Hepatocyte (in vitro differentiated cells): Measurements from ENCODE around the gene TAF15. TPM values are rescaled to one million over a fixed set of nuclear protein-coding genes. Genes with fewer than 3 reads are reported as not detected.
A peak's percentile ranks its signal among the peaks of the same experiment; 100 is the strongest.

ENCODE experiments used
- DNase-seq: peaks from one replicate; pipeline ENCODE4 v3.0.0-alpha.2; 2016; ENCODE audit warnings: low spot score
- H2AFZ ChIP-seq: fragments of 200-600 bp; sonication (generic); 2 replicates; pipeline ENCODE4 v1.6.0; 2016; ENCODE audit warnings: antibody characterized with exemption, mild to moderate bottlenecking
- H3K27ac ChIP-seq: fragments of 200-600 bp; sonication (generic); 2 replicates; pipeline ENCODE4 v1.5.1; 2016; ENCODE audit warnings: mild to moderate bottlenecking
- H3K27me3 ChIP-seq: fragments of 200-600 bp; sonication (generic); 2 replicates; pipeline ENCODE4 v1.6.1; 2016
- H3K36me3 ChIP-seq: fragments of 200-600 bp; sonication (generic); replicated peaks from 2 replicates; pipeline ENCODE4 v1.5.1; 2016; ENCODE audit warnings: low read depth; ENCODE audit not compliant: insufficient read depth
- H3K4me1 ChIP-seq: fragments of 200-600 bp; sonication (generic); 2 replicates; pipeline ENCODE4 v1.5.1; 2016; ENCODE audit warnings: mild to moderate bottlenecking, moderate library complexity; ENCODE audit not compliant: insufficient read depth
- H3K4me2 ChIP-seq: fragments of 200-600 bp; sonication (generic); 2 replicates; pipeline ENCODE4 v1.6.0; 2016
- H3K4me3 ChIP-seq: fragments of 200-600 bp; sonication (generic); 2 replicates; pipeline ENCODE4 v1.5.1; 2016; ENCODE audit warnings: mild to moderate bottlenecking
- H3K79me2 ChIP-seq: fragments of 200-600 bp; sonication (generic); 2 replicates; pipeline ENCODE4 v1.6.0; 2017; ENCODE audit warnings: mild to moderate bottlenecking
- H3K9me2 ChIP-seq: fragments of 200-600 bp; sonication (generic); replicated peaks from 2 replicates; pipeline ENCODE4 v1.6.0; 2017; ENCODE audit warnings: mild to moderate bottlenecking; ENCODE audit not compliant: insufficient read depth
- H3K9me3 ChIP-seq: fragments of 200-600 bp; sonication (generic); 2 replicates; pipeline ENCODE4 v1.5.1; 2016; ENCODE audit warnings: low read depth, mild to moderate bottlenecking
- H4K20me1 ChIP-seq: fragments of 200-600 bp; sonication (generic); 2 replicates; pipeline ENCODE4 v1.6.0; 2016; ENCODE audit warnings: mild to moderate bottlenecking; ENCODE audit not compliant: insufficient read depth, poor library complexity, severe bottlenecking
- CTCF ChIP-seq: fragments of 200-600 bp; sonication (generic); IDR thresholded peaks from 2 replicates; pipeline ENCODE4 v1.5.1; 2016; ENCODE audit warnings: antibody characterized with exemption, mild to moderate bottlenecking; ENCODE audit not compliant: poor library complexity
- EZH2 ChIP-seq: fragments of 200-600 bp; sonication (generic); IDR thresholded peaks from 2 replicates; pipeline ENCODE4 v1.6.1; 2016; ENCODE audit warnings: antibody characterized with exemption, mild to moderate bottlenecking, borderline replicate concordance
- EZH2phosphoT487 ChIP-seq: fragments of 200-600 bp; sonication (generic); IDR thresholded peaks from one replicate; pipeline ENCODE4 v1.6.1; 2018; ENCODE audit warnings: antibody characterized with exemption, mild to moderate bottlenecking, low read depth, moderate library complexity; ENCODE audit not compliant: unreplicated experiment, severe bottlenecking
- WGBS: methylation state at CpG from one replicate; pipeline ENCODE4 v1.1.6; 2016; ENCODE audit warnings: low lambda C conversion rate; ENCODE audit errors: missing lambda C conversion rate; 5-methylcytosine and 5-hydroxymethylcytosine counted together
- polyA plus RNA-seq: library from polyadenylated mRNA; unstranded; fragments of >200 nt; fragmentation: Nextera tagmentation; extraction: Ambion mirVana; gene quantifications from 2 replicates; pipeline ENCODE4 v1.2.1, GENCODE V29; 2016
- total RNA-seq: library from RNA; depleted of rRNA; stranded (reverse); fragments of >200 nt; gene quantifications from 2 replicates; pipeline ENCODE4 v1.2.3, GENCODE V29; 2014

TAF15 gene
- total and polyA plus RNA-seq, 2 experiments from 2014 or later = 15.7 to 36.1 TPM

GRCh38 chr17:35821308-35821707 is 12.0 kb downstream of the TAF15 start:
- H3K4me3 ChIP-seq = no peak overlapping the region
- peaks cover 42% of the 10 kb centered on the region for H4K20me1 ChIP-seq
- TF ChIP-seq EZH2phosphoT487 (no peak), EZH2 (no peak), CTCF (no peak)
- no peaks in the 10 kb centered on the region for H3K9me2 ChIP-seq
- DNase-seq = no peak
- H3K36me3 ChIP-seq = peaks cover 11% of the 10 kb centered on the region
- no peaks in the 10 kb centered on the region for H3K27me3 ChIP-seq
- no peak overlapping the region for H2AFZ ChIP-seq
- H3K4me1 ChIP-seq = peaks cover 12% of the 10 kb centered on the region
- H3K79me2 ChIP-seq = peaks cover 69% of the 10 kb centered on the region
- 97% methylated on average over 2 of the region's 2 CpGs for WGBS
- no peak overlapping the region for H3K27ac ChIP-seq
- H3K9me3 ChIP-seq = no peaks in the 10 kb centered on the region
- H3K4me2 ChIP-seq = no peak overlapping the region

DNA sequence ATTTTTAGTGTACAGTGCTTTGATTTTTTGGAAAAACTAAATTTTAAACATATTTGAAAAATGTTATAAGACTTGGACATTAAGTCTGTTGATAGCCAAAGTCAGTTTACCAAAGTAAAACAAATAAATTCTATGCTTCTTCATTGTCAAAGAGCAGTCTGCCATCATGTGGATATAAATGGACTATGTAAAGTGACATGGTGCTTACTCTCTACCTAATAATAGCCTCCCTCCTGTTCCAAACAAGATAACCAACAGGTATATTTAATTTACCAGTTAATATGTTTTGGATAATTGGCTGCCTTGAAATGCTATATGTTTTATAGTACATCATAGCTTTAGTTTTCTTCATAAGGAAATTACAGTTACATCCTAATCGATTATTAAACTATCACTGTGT is 15.9 kb downstream of the TAF15 start:
- Histone ChIP-seq H3K79me2 (peaks cover 42% of the 10 kb centered on the region), H3K4me3 (no peak overlapping the region), H3K27me3 (no peaks in the 10 kb centered on the region), H3K27ac (no peak overlapping the region), H3K4me1 (no peaks in the 10 kb centered on the region), H4K20me1 (peaks cover 5% of the 10 kb centered on the region), H2AFZ (no peak overlapping the region), H3K36me3 (peaks cover 11% of the 10 kb centered on the region), H3K9me3 (no peaks in the 10 kb centered on the region), H3K4me2 (no peak overlapping the region), H3K9me2 (no peaks in the 10 kb centered on the region)
- no peak for TF ChIP-seq EZH2
- no peak for TF ChIP-seq CTCF
- no peak for TF ChIP-seq EZH2phosphoT487
- WGBS = 100% methylated on average over 1 of the region's 1 CpG
- DNase-seq = no peak

- H3K4me3 ChIP-seq = no peak overlapping the region
- H3K9me3 ChIP-seq = no peaks in the 10 kb centered on the region
- H3K9me2 ChIP-seq = no peaks in the 10 kb centered on the region
- TF ChIP-seq EZH2phosphoT487 (no peak), EZH2 (no peak), CTCF (no peak)
- no peak for DNase-seq
- no peak overlapping the region for H3K4me2 ChIP-seq
- no peaks in the 10 kb centered on the region for H3K4me1 ChIP-seq
- 81% methylated on average over 3 of the region's 3 CpGs for WGBS
- H2AFZ ChIP-seq = no peak overlapping the region
- H4K20me1 ChIP-seq = no peaks in the 10 kb centered on the region
- H3K36me3 ChIP-seq = peaks cover 7% of the 10 kb centered on the region
- peak overlapping the region; percentile 2 for H3K27ac ChIP-seq
- peaks cover 10% of the 10 kb centered on the region for H3K79me2 ChIP-seq
- H3K27me3 ChIP-seq = no peaks in the 10 kb centered on the region
Measured at GRCh38 chr17:35841101-35841500, 31.8 kb downstream of the TAF15 start.

- Histone ChIP-seq H3K9me3 (no peaks in the 10 kb centered on the region), H3K4me3 (no peak overlapping the region), H3K79me2 (peaks cover 10% of the 10 kb centered on the region), H4K20me1 (no peaks in the 10 kb centered on the region), H3K27me3 (no peaks in the 10 kb centered on the region), H3K4me2 (no peak overlapping the region), H3K9me2 (no peaks in the 10 kb centered on the region), H3K36me3 (peaks cover 4% of the 10 kb centered on the region), H3K27ac (peak overlapping the region; percentile 11), H2AFZ (no peak overlapping the region), H3K4me1 (no peaks in the 10 kb centered on the region)
- TF ChIP-seq EZH2 (no peak), EZH2phosphoT487 (no peak), CTCF (no peak)
- DNase-seq = peak; percentile 17
- 83% methylated on average over 4 of the region's 4 CpGs for WGBS
Measured at GRCh38 chr17:35841505-35841904, 32.2 kb downstream of the TAF15 start.
